OCI-LY1 (cell line): ENCODE results near the gene TRAPPC4.

Experiments
- H2AFZ ChIP-seq: fragments of 200-600 bp; sonication (generic), shearing (Covaris generic); 2 replicates; pipeline ENCODE4 v1.6.0; 2014; ENCODE audit warnings: antibody characterized with exemption, mild to moderate bottlenecking, low read length
- H3F3A ChIP-seq: fragments of 200-600 bp; sonication (generic), shearing (Covaris generic); 2 replicates; pipeline ENCODE4 v1.6.0; 2014; ENCODE audit warnings: mild to moderate bottlenecking, antibody characterized with exemption, low read length, moderate library complexity; ENCODE audit not compliant: insufficient read depth
- H3K27ac ChIP-seq: fragments of 200-600 bp; sonication (generic); 2 replicates; pipeline ENCODE4 v1.5.1; 2014; ENCODE audit warnings: low read length, mixed run types, mild to moderate bottlenecking, low read depth; ENCODE audit not compliant: poor library complexity, severe bottlenecking
- H3K27me3 ChIP-seq: fragments of 200-600 bp; sonication (generic); 2 replicates; pipeline ENCODE4 v1.6.0; 2014; ENCODE audit warnings: antibody characterized with exemption, mild to moderate bottlenecking, low read length, moderate library complexity; ENCODE audit not compliant: insufficient read depth
- H3K36me3 ChIP-seq: fragments of 200-600 bp; sonication (generic); 2 replicates; pipeline ENCODE4 v1.6.1; 2014; ENCODE audit warnings: mild to moderate bottlenecking, antibody characterized with exemption, low read length, moderate library complexity, mixed read lengths; ENCODE audit not compliant: insufficient read depth
- H3K4me1 ChIP-seq: fragments of 200-600 bp; sonication (generic); 2 replicates; pipeline ENCODE4 v1.5.1; 2014; ENCODE audit warnings: mild to moderate bottlenecking, low read length, moderate library complexity; ENCODE audit not compliant: insufficient read depth, severe bottlenecking
- H3K4me2 ChIP-seq: fragments of 200-600 bp; sonication (generic), shearing (Covaris generic); 2 replicates; pipeline ENCODE4 v1.6.1; 2014; ENCODE audit warnings: low read length
- H3K4me3 ChIP-seq: fragments of 200-600 bp; sonication (generic); 2 replicates; pipeline ENCODE4 v1.5.1; 2014; ENCODE audit warnings: low read length, low read depth, mild to moderate bottlenecking, mixed read lengths; ENCODE audit not compliant: poor library complexity, severe bottlenecking
- H3K79me2 ChIP-seq: fragments of 200-600 bp; shearing (Covaris generic); 2 replicates; pipeline ENCODE4 v1.6.1; 2016; ENCODE audit warnings: mixed run types, low read length, mixed read lengths; ENCODE audit not compliant: insufficient read depth
- H3K9ac ChIP-seq: fragments of 200-600 bp; sonication (generic), shearing (Covaris generic); 2 replicates; pipeline ENCODE4 v1.6.1; 2014; ENCODE audit warnings: mild to moderate bottlenecking, low read length, mixed read lengths
- H3K9me2 ChIP-seq: fragments of 200-600 bp; sonication (generic), shearing (Covaris generic); 2 replicates; pipeline ENCODE4 v1.6.1; 2014; ENCODE audit warnings: low read depth, mild to moderate bottlenecking, low read length, mixed read lengths
- H3K9me3 ChIP-seq: fragments of 200-600 bp; shearing (Covaris generic); 2 replicates; pipeline ENCODE4 v1.6.1; 2014; ENCODE audit warnings: low read length, mixed read lengths
- H4K20me1 ChIP-seq: fragments of 200-600 bp; sonication (generic), shearing (Covaris generic); 2 replicates; pipeline ENCODE4 v1.6.0; 2016; ENCODE audit warnings: mild to moderate bottlenecking, low read length; ENCODE audit not compliant: insufficient read depth
- EZH2 ChIP-seq: fragments of 200-600 bp; sonication (generic), shearing (Covaris generic); IDR thresholded peaks from 2 replicates; pipeline ENCODE4 v1.8.0; 2017; ENCODE audit warnings: borderline replicate concordance, mixed run types, mild to moderate bottlenecking, antibody characterized with exemption, low read length, moderate library complexity, mixed read lengths
- TF ChIP-seq, protein P1 (sequence below): fragments of 200-600 bp; sonication (generic), shearing (Covaris generic); IDR thresholded peaks from 2 replicates; pipeline ENCODE4 v1.5.1; 2017; ENCODE audit warnings: mild to moderate bottlenecking, antibody characterized with exemption, low read length, moderate library complexity, mixed read lengths

The TRAPPC4 gene

DNA sequence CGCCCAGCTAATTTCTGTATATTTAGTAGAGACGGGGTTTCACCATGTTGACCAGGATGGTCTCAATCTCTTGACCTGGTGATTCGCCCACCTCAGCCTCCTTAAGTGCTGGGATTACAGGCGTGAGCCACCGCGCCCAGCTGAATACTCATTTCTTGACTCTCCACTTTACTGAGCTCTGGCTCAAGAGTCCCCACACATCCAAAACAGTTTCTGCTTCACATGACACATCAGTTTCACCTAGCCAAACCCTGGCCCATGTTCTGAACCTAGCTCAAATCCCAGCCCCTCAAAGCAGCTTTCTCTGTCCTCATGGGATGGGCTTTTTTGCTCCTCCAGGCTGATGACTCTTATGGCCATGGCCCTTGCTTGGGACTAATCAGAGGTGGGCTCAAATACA is 28.6 kb downstream of the TRAPPC4 start:
- no peaks in the 10 kb centered on the region for H4K20me1 ChIP-seq
- peaks cover 73% of the 10 kb centered on the region for H3K36me3 ChIP-seq

GRCh38 chr11:119048644-119049043 is 30.1 kb downstream of the TRAPPC4 start:
- Histone ChIP-seq H3K4me1 (no peaks in the 10 kb centered on the region), H3K4me2 (no peak overlapping the region), H3K27ac (no peak overlapping the region), H3K79me2 (no peaks in the 10 kb centered on the region), H3F3A (no peaks in the 10 kb centered on the region), H4K20me1 (no peaks in the 10 kb centered on the region), H3K4me3 (no peak overlapping the region), H2AFZ (no peak overlapping the region), H3K27me3 (no peaks in the 10 kb centered on the region), H3K9me2 (no peaks in the 10 kb centered on the region), H3K9me3 (no peaks in the 10 kb centered on the region), H3K36me3 (peaks cover 88% of the 10 kb centered on the region), H3K9ac (no peak overlapping the region)
- no peak for TF ChIP-seq EZH2
- TF ChIP-seq, protein P1, sequence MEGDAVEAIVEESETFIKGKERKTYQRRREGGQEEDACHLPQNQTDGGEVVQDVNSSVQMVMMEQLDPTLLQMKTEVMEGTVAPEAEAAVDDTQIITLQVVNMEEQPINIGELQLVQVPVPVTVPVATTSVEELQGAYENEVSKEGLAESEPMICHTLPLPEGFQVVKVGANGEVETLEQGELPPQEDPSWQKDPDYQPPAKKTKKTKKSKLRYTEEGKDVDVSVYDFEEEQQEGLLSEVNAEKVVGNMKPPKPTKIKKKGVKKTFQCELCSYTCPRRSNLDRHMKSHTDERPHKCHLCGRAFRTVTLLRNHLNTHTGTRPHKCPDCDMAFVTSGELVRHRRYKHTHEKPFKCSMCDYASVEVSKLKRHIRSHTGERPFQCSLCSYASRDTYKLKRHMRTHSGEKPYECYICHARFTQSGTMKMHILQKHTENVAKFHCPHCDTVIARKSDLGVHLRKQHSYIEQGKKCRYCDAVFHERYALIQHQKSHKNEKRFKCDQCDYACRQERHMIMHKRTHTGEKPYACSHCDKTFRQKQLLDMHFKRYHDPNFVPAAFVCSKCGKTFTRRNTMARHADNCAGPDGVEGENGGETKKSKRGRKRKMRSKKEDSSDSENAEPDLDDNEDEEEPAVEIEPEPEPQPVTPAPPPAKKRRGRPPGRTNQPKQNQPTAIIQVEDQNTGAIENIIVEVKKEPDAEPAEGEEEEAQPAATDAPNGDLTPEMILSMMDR, result no peak

More for the DNA sequence above, 28.6 kb downstream of the TRAPPC4 start:
- H3K9me2 ChIP-seq, result no peaks in the 10 kb centered on the region
- H3K9me3 ChIP-seq, result no peaks in the 10 kb centered on the region
- H3K27ac ChIP-seq, result no peak overlapping the region
- H3K4me1 ChIP-seq, result no peaks in the 10 kb centered on the region
- H3F3A ChIP-seq, result no peaks in the 10 kb centered on the region
- H3K4me3 ChIP-seq, result no peak overlapping the region
- H3K4me2 ChIP-seq, result no peak overlapping the region
- TF ChIP-seq EZH2, result no peak
- TF ChIP-seq, protein P1, result no peak
- H2AFZ ChIP-seq, result no peak overlapping the region
- H3K79me2 ChIP-seq, result no peaks in the 10 kb centered on the region
- H3K9ac ChIP-seq, result no peak overlapping the region
- no peaks in the 10 kb centered on the region for H3K27me3 ChIP-seq

- Histone ChIP-seq H3K27ac (no peak overlapping the region), H3K4me3 (no peak overlapping the region), H4K20me1 (no peaks in the 10 kb centered on the region), H3K4me1 (no peaks in the 10 kb centered on the region), H3K27me3 (no peaks in the 10 kb centered on the region), H2AFZ (no peak overlapping the region), H3K79me2 (no peaks in the 10 kb centered on the region), H3K4me2 (no peak overlapping the region), H3K9ac (no peak overlapping the region), H3K36me3 (peaks cover 92% of the 10 kb centered on the region), H3F3A (no peaks in the 10 kb centered on the region), H3K9me2 (no peaks in the 10 kb centered on the region), H3K9me3 (no peaks in the 10 kb centered on the region)
- TF ChIP-seq, protein P1, result no peak
- no peak for TF ChIP-seq EZH2
Measured at GRCh38 chr11:119049081-119049480, 30.5 kb downstream of the TRAPPC4 start.
